Keratinocyte (primary cell): Measurements from ENCODE around the gene CLEC16A. TPM values are rescaled to one million over a fixed set of nuclear protein-coding genes. Genes with fewer than 3 reads are reported as not detected.

Source experiments
- DNase-seq: peaks from one replicate; pipeline ENCODE4 v3.0.0-alpha.2; 2011; ENCODE audit warnings: low read depth, missing footprints, low spot score
- FAIRE-seq: peaks from 2 replicates; lab custom pipeline; 2011; peaks lifted over from hg19 to GRCh38; lab: Jason Lieb, UNC
- H2AFZ ChIP-seq: 2 replicates; pipeline ENCODE4 v1.6.0; 2012; ENCODE audit warnings: low read length, control low read depth, inconsistent platforms; ENCODE audit not compliant: control insufficient read depth
- H3K27ac ChIP-seq: 2 replicates; pipeline ENCODE4 v1.5.1; 2011; ENCODE audit warnings: low read length; ENCODE audit not compliant: control insufficient read depth, insufficient read depth
- H3K27me3 ChIP-seq: 3 replicates; pipeline ENCODE4 v1.6.0; 2011; ENCODE audit warnings: low read length; ENCODE audit not compliant: control insufficient read depth, insufficient read depth; ENCODE audit errors: extremely low read depth
- H3K36me3 ChIP-seq, 2 experiments: 2 replicates in 1 of 2; 3 replicates in 1 of 2; pipeline ENCODE4 v1.5.1; 2011; ENCODE audit warnings: low read length in 2 of 2, mild to moderate bottlenecking in 1 of 2; ENCODE audit not compliant: control insufficient read depth in 2 of 2, insufficient read depth in 2 of 2; ENCODE audit errors: extremely low read depth in 1 of 2
- H3K4me1 ChIP-seq: 3 replicates; pipeline ENCODE4 v1.5.1; 2011; ENCODE audit warnings: low read length; ENCODE audit not compliant: control insufficient read depth, insufficient read depth; ENCODE audit errors: extremely low read depth
- H3K4me2 ChIP-seq: 3 replicates; pipeline ENCODE4 v1.6.0; 2011; ENCODE audit warnings: low read depth, low read length; ENCODE audit not compliant: control insufficient read depth, insufficient read depth; ENCODE audit errors: extremely low read depth
- H3K4me3 ChIP-seq, 3 experiments: fragments of 200-600 bp in 1 of 3; sonication (generic) in 1 of 3; 2 replicates in 2 of 3; 3 replicates in 1 of 3; pipeline ENCODE4 v1.5.1; 2011 to 2016; ENCODE audit warnings: low read length in 3 of 3, mild to moderate bottlenecking in 3 of 3, control low read depth in 2 of 3, inconsistent platforms in 1 of 3, low read depth in 1 of 3, mixed read lengths in 1 of 3, mixed run types in 1 of 3, moderate library complexity in 1 of 3; ENCODE audit not compliant: control insufficient read depth in 2 of 3, insufficient read depth in 2 of 3; ENCODE audit errors: extremely low read depth in 1 of 3
- H3K79me2 ChIP-seq: 2 replicates; pipeline ENCODE4 v1.6.0; 2012; ENCODE audit warnings: low read length; ENCODE audit not compliant: control insufficient read depth, insufficient read depth
- H3K9ac ChIP-seq: 3 replicates; pipeline ENCODE4 v1.6.0; 2011; ENCODE audit warnings: low read length; ENCODE audit not compliant: control insufficient read depth, insufficient read depth; ENCODE audit errors: extremely low read depth
- H3K9me1 ChIP-seq: 3 replicates; pipeline ENCODE4 v1.6.0; 2011; ENCODE audit warnings: low read length; ENCODE audit not compliant: control insufficient read depth, insufficient read depth; ENCODE audit errors: extremely low read depth
- H3K9me3 ChIP-seq: 2 replicates; pipeline ENCODE4 v1.5.1; 2012; ENCODE audit warnings: low read depth, low read length; ENCODE audit not compliant: control insufficient read depth
- H4K20me1 ChIP-seq: 3 replicates; pipeline ENCODE4 v1.6.0; 2011; ENCODE audit warnings: low read length; ENCODE audit not compliant: control insufficient read depth, insufficient read depth; ENCODE audit errors: extremely low read depth
- CTCF ChIP-seq, 3 experiments: IDR thresholded peaks in 1 of 3; conservative IDR thresholded peaks in 1 of 3; optimal IDR thresholded peaks in 1 of 3; 2 replicates in 2 of 3; 3 replicates in 1 of 3; pipeline versions ENCODE3 to v1.5.1; 2011; ENCODE audit warnings: low read length in 3 of 3, mild to moderate bottlenecking in 3 of 3, moderate library complexity in 2 of 3, control low read depth in 1 of 3, inconsistent platforms in 1 of 3; ENCODE audit not compliant: insufficient read depth in 2 of 3; ENCODE audit errors: extremely low read depth in 1 of 3
- EZH2 ChIP-seq: IDR thresholded peaks from one replicate; pipeline ENCODE4 v1.6.1; 2012; ENCODE audit warnings: inconsistent platforms, mild to moderate bottlenecking, low read length, moderate library complexity
- dilution Hi-C: fragments of 300-500 bp; cut with MboI; formaldehyde crosslinking; loops from one replicate; pipeline ENCODE4 v1.7.0; 2020; ENCODE audit warnings: low sequenced_read_pairs; ENCODE audit not compliant: extremely low pct_ligation_motif_present
- polyA plus RNA-seq, 5 experiments: library from polyadenylated mRNA; depleted of rRNA in 3 of 5; stranded (reverse) in 3 of 5; stranded (forward) in 1 of 5; unstranded in 1 of 5; fragments of >200 nt; gene quantifications; 1 replicate in 1 of 5; 2 replicates in 3 of 5; 3 replicates in 1 of 5; pipeline versions ENCODE4 v1.2.1 to v1.2.3, GENCODE V29; 2011 to 2012; ENCODE audit warnings: missing spikeins in 2 of 5, low read depth in 1 of 5, low replicate concordance in 1 of 5

CLEC16A gene
- polyA plus RNA-seq, 1 donor (not counting 4 experiments of a cell fraction or from before 2014, with no cell fraction given), result 9.5 TPM

GRCh38 chr16:11162586-11163268, 218.4 kb downstream of the CLEC16A start:
- Histone ChIP-seq H3K4me2 (no peak overlapping the region), H3K27ac (no peak overlapping the region), H3K4me1 (no peaks in the 10 kb centered on the region), H3K36me3 (peaks cover 6 to 8% of the 10 kb centered on the region in 2 experiments), H3K4me3 (no peak overlapping the region), H3K27me3 (no peaks in the 10 kb centered on the region), H3K9ac (no peak overlapping the region), H3K9me3 (no peaks in the 10 kb centered on the region), H3K79me2 (no peaks in the 10 kb centered on the region), H2AFZ (no peak overlapping the region), H3K9me1 (no peaks in the 10 kb centered on the region), H4K20me1 (no peaks in the 10 kb centered on the region)
- FAIRE-seq (no peak), DNase-seq (no peak)
- TF ChIP-seq CTCF (optimal IDR thresholded peaks at IDR 0.05 in 1 of 3, IDR thresholded peaks at IDR 0.05 in 1 of 3, conservative IDR thresholded peaks at IDR 0.05 in 1 of 3; ENCODE audit: extremely low read depth in 1 of 3, insufficient read depth in 2 of 3, low read length in 3 of 3), result no peak
- no peak for TF ChIP-seq EZH2
- dilution Hi-C loops, result no loop called here

- FAIRE-seq (no peak), DNase-seq (no peak)
- Histone ChIP-seq H3K9ac (no peak overlapping the region), H2AFZ (no peak overlapping the region), H3K27me3 (no peaks in the 10 kb centered on the region), H3K4me2 (no peak overlapping the region), H3K4me1 (no peaks in the 10 kb centered on the region), H4K20me1 (no peaks in the 10 kb centered on the region), H3K9me1 (no peaks in the 10 kb centered on the region), H3K27ac (no peak overlapping the region), H3K9me3 (no peaks in the 10 kb centered on the region), H3K79me2 (no peaks in the 10 kb centered on the region), H3K4me3 (no peak overlapping the region), H3K36me3 (peaks cover 6 to 12% of the 10 kb centered on the region in 2 experiments)
- TF ChIP-seq CTCF (optimal IDR thresholded peaks at IDR 0.05 in 1 of 3, IDR thresholded peaks at IDR 0.05 in 1 of 3, conservative IDR thresholded peaks at IDR 0.05 in 1 of 3; ENCODE audit: extremely low read depth in 1 of 3, insufficient read depth in 2 of 3, low read length in 3 of 3) (no peak), EZH2 (no peak)
- dilution Hi-C loops, result no loop called here
These were observed 219.4 kb downstream of the CLEC16A start for GRCh38 chr16:11163761-11164261.
